Amniotic stem cell (primary cell): ENCODE data around the gene CTXN1.
"Not testable (repeated sequence)": the region's sequence is repeated elsewhere in the genome, so short reads cannot be mapped to it uniquely, and the experiment has no call there.

Experiments used
- DNase-seq: peaks from one replicate; lab custom pipeline; 2025; lab: John Stamatoyannopoulos, UW

Gene CTXN1

GRCh38 chr19:7926021-7926726, at the start of gene CTXN1:
Gene CTXN1, minus strand, starts transcription at chr19:7926135. Its CDS starts 597 bp downstream, at chr19:7925538.
- DNase-seq, result no peak

GRCh38 chr19:7975037-7975436, 49.1 kb upstream of the CTXN1 start:
- no peak for DNase-seq

- no peak for DNase-seq
Observed at GRCh38 chr19:7973883-7974282, 47.9 kb upstream of the CTXN1 start.

- no peak for DNase-seq
Observed at GRCh38 chr19:7971553-7972520, 45.9 kb upstream of the CTXN1 start.

- no peak for DNase-seq
Observed at GRCh38 chr19:7970716-7971448, 44.9 kb upstream of the CTXN1 start.

- no peak for DNase-seq
Observed at GRCh38 chr19:7969555-7969939, 43.6 kb upstream of the CTXN1 start.

GRCh38 chr19:7968796-7969554, 43.0 kb upstream of the CTXN1 start:
- no peak for DNase-seq

- no peak for DNase-seq
Observed at GRCh38 chr19:7968008-7968795, 42.3 kb upstream of the CTXN1 start.

- DNase-seq, result no peak
Observed at GRCh38 chr19:7965921-7966665, 40.2 kb upstream of the CTXN1 start.

- DNase-seq, result no peak
Observed at GRCh38 chr19:7965259-7965841, 39.4 kb upstream of the CTXN1 start.

GRCh38 chr19:7963566-7963965, 37.6 kb upstream of the CTXN1 start:
- DNase-seq, result no peak

GRCh38 chr19:7962644-7963268, 36.8 kb upstream of the CTXN1 start:
- no peak for DNase-seq

- no peak for DNase-seq
Observed at GRCh38 chr19:7961920-7962626, 36.1 kb upstream of the CTXN1 start.

- DNase-seq, result not testable (repeated sequence)
Observed at GRCh38 chr19:7961082-7961481, 35.1 kb upstream of the CTXN1 start.

GRCh38 chr19:7959211-7959610, 33.3 kb upstream of the CTXN1 start:
- DNase-seq, result no peak

- DNase-seq, result no peak
Observed at GRCh38 chr19:7955696-7956095, 29.8 kb upstream of the CTXN1 start.

GRCh38 chr19:7953576-7953975, 27.6 kb upstream of the CTXN1 start:
- no peak for DNase-seq

- DNase-seq, result no peak
Observed at GRCh38 chr19:7953060-7953459, 27.1 kb upstream of the CTXN1 start.

GRCh38 chr19:7947939-7948338, 22.0 kb upstream of the CTXN1 start:
- DNase-seq, result no peak
